MM.1S (cell line): Measurements from ENCODE around the gene ZNF268.

ENCODE experiments used
- DNase-seq: peaks from one replicate; pipeline ENCODE4 v3.0.0-alpha.2; 2015
- H2AFZ ChIP-seq: fragments of 300-600 bp; sonication (generic); 2 replicates; pipeline ENCODE4 v1.6.0; 2016; ENCODE audit warnings: antibody characterized with exemption, low read length
- H3F3A ChIP-seq: fragments of 300-600 bp; sonication (generic); 2 replicates; pipeline ENCODE4 v1.6.1; 2016; ENCODE audit warnings: mild to moderate bottlenecking, antibody characterized with exemption, low read length, moderate library complexity, mixed read lengths; ENCODE audit not compliant: insufficient read depth
- H3K27ac ChIP-seq: fragments of 300-600 bp; sonication (generic); 2 replicates; pipeline ENCODE4 v1.5.1; 2016; ENCODE audit warnings: mild to moderate bottlenecking, low read length
- H3K27me3 ChIP-seq: fragments of 300-600 bp; sonication (generic); replicated peaks from 2 replicates; pipeline ENCODE4 v1.6.0; 2016; ENCODE audit warnings: low read length; ENCODE audit not compliant: insufficient read depth
- H3K36me3 ChIP-seq: fragments of 300-600 bp; sonication (generic); replicated peaks from 2 replicates; pipeline ENCODE4 v1.6.1; 2016; ENCODE audit warnings: mild to moderate bottlenecking, low read length, mixed read lengths; ENCODE audit not compliant: insufficient read depth
- H3K4me1 ChIP-seq: fragments of 300-600 bp; sonication (generic); 2 replicates; pipeline ENCODE4 v1.6.1; 2016; ENCODE audit warnings: low read length, mixed read lengths
- H3K4me2 ChIP-seq: fragments of 300-600 bp; sonication (generic); 2 replicates; pipeline ENCODE4 v1.6.0; 2016; ENCODE audit warnings: low read depth, low read length
- H3K4me3 ChIP-seq: fragments of 300-600 bp; sonication (generic); 2 replicates; pipeline ENCODE4 v1.5.1; 2016; ENCODE audit warnings: low read length, mixed read lengths
- H3K79me2 ChIP-seq: fragments of 300-600 bp; sonication (generic); 2 replicates; pipeline ENCODE4 v1.6.1; 2016; ENCODE audit warnings: mixed run types, low read length, mixed read lengths
- H3K9ac ChIP-seq: fragments of 300-600 bp; sonication (generic); 2 replicates; pipeline ENCODE4 v1.6.1; 2016; ENCODE audit warnings: low read length, mixed read lengths
- H3K9me2 ChIP-seq: fragments of 300-600 bp; sonication (generic); replicated peaks from 2 replicates; pipeline ENCODE4 v1.6.1; 2016; ENCODE audit warnings: mild to moderate bottlenecking, low read length, mixed read lengths; ENCODE audit not compliant: insufficient read depth
- H3K9me3 ChIP-seq: fragments of 300-600 bp; sonication (generic); replicated peaks from 2 replicates; pipeline ENCODE4 v1.6.1; 2016; ENCODE audit warnings: mild to moderate bottlenecking, low read length, mixed read lengths; ENCODE audit not compliant: insufficient read depth
- H4K20me1 ChIP-seq: fragments of 300-600 bp; sonication (generic); 2 replicates; pipeline ENCODE4 v1.6.1; 2016; ENCODE audit warnings: mild to moderate bottlenecking, low read length, moderate library complexity, mixed read lengths; ENCODE audit not compliant: insufficient read depth
- EZH2 ChIP-seq: fragments of 300-600 bp; sonication (generic); optimal IDR thresholded peaks from 2 replicates; pipeline ENCODE3; 2017; ENCODE audit warnings: low read depth, mild to moderate bottlenecking, antibody characterized with exemption, low read length, mixed read lengths
- EZH2phosphoT487 ChIP-seq: fragments of 300-600 bp; sonication (generic); IDR thresholded peaks from 2 replicates; pipeline ENCODE4 v1.6.1; 2018; ENCODE audit warnings: antibody characterized with exemption, low read length
- TF ChIP-seq, protein P1 (sequence below): fragments of 300-600 bp; sonication (generic); IDR thresholded peaks from 2 replicates; pipeline ENCODE4 v1.5.1; 2016; ENCODE audit warnings: antibody characterized with exemption, low read length, mixed read lengths

Gene ZNF268

GRCh38 chr12:133174901-133175300 lies 6.4 kb upstream of the ZNF268 start:
- Histone ChIP-seq H3K27ac (no peak overlapping the region), H3K9ac (no peak overlapping the region), H3K9me3 (no peaks in the 10 kb centered on the region), H3K4me2 (no peak overlapping the region), H2AFZ (no peak overlapping the region), H3K4me3 (no peak overlapping the region), H3F3A (no peaks in the 10 kb centered on the region), H3K27me3 (no peaks in the 10 kb centered on the region), H3K4me1 (no peaks in the 10 kb centered on the region), H3K9me2 (no peaks in the 10 kb centered on the region), H3K79me2 (no peaks in the 10 kb centered on the region), H4K20me1 (no peaks in the 10 kb centered on the region), H3K36me3 (no peaks in the 10 kb centered on the region)
- DNase-seq, result no peak
- TF ChIP-seq EZH2phosphoT487 (no peak), EZH2 (no peak)
- TF ChIP-seq, protein P1, sequence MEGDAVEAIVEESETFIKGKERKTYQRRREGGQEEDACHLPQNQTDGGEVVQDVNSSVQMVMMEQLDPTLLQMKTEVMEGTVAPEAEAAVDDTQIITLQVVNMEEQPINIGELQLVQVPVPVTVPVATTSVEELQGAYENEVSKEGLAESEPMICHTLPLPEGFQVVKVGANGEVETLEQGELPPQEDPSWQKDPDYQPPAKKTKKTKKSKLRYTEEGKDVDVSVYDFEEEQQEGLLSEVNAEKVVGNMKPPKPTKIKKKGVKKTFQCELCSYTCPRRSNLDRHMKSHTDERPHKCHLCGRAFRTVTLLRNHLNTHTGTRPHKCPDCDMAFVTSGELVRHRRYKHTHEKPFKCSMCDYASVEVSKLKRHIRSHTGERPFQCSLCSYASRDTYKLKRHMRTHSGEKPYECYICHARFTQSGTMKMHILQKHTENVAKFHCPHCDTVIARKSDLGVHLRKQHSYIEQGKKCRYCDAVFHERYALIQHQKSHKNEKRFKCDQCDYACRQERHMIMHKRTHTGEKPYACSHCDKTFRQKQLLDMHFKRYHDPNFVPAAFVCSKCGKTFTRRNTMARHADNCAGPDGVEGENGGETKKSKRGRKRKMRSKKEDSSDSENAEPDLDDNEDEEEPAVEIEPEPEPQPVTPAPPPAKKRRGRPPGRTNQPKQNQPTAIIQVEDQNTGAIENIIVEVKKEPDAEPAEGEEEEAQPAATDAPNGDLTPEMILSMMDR, result no peak

DNA sequence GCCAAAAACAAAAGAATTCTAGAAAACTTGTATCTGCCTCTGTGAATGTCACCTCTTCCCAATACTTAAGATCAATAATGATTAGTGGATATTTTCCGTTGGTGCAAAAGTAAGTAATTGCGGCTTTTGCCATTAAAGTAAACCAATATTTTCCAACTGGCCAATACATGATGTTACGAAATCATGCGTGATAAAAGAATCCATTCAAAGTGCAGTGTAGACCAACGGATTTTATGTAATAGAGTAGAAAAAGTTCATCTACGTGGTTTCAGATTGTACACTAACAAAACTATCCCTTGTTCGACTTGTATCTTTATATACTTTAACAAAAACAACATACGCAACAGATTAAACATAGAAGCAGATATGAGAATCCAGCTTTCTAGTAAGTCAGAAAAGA lies 626 bp upstream of the ZNF268 start:
- Histone ChIP-seq H4K20me1 (no peaks in the 10 kb centered on the region), H3K4me2 (no peak overlapping the region), H3K27me3 (no peaks in the 10 kb centered on the region), H3K9me2 (no peaks in the 10 kb centered on the region), H3K4me1 (no peaks in the 10 kb centered on the region), H3K9ac (no peak overlapping the region), H3F3A (no peaks in the 10 kb centered on the region), H3K27ac (no peak overlapping the region), H3K4me3 (no peak overlapping the region), H3K79me2 (no peaks in the 10 kb centered on the region), H3K36me3 (no peaks in the 10 kb centered on the region), H3K9me3 (no peaks in the 10 kb centered on the region), H2AFZ (no peak overlapping the region)
- no peak for DNase-seq
- TF ChIP-seq EZH2 (no peak), EZH2phosphoT487 (no peak)
- TF ChIP-seq, protein P1, result no peak

DNA sequence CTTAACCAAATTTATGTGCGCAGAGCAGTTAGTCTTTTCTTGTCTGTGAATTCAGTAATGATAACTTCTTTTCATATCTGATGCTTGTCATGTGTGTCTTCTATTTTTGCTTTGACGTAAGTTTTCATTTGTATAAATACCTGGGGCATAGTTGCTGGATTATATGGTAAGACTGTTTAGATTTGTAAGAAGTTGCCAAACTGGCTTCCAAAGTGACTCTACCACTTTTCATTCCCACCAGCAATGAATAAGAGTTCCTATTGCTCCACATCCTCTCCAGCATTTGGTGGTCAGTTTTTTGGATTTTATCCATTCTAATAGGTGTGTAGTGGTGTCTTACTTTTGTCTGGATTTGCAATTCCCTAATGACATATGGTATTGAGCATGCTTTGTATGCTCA lies 8.9 kb downstream of the ZNF268 start:
- Histone ChIP-seq H4K20me1 (no peaks in the 10 kb centered on the region), H3K27ac (no peak overlapping the region), H3K27me3 (no peaks in the 10 kb centered on the region), H3F3A (no peaks in the 10 kb centered on the region), H3K4me3 (no peak overlapping the region), H3K79me2 (no peaks in the 10 kb centered on the region), H2AFZ (no peak overlapping the region), H3K9me2 (no peaks in the 10 kb centered on the region), H3K4me2 (no peak overlapping the region), H3K4me1 (no peaks in the 10 kb centered on the region), H3K9ac (no peak overlapping the region), H3K36me3 (no peaks in the 10 kb centered on the region), H3K9me3 (no peaks in the 10 kb centered on the region)
- TF ChIP-seq EZH2phosphoT487, result no peak
- TF ChIP-seq EZH2, result no peak
- TF ChIP-seq, protein P1, result no peak
- no peak for DNase-seq
